GM21423 (cell line): ENCODE results near the gene SPATA25.
"Not testable (repeated sequence)": the region's sequence is repeated elsewhere in the genome, so short reads cannot be mapped to it uniquely, and the experiment has no call there.

Experiments
- ATAC-seq: cut with Tn5 transposase; IDR thresholded peaks from one replicate; pipeline ENCODE4 v1.9.1; 2021; ENCODE audit warnings: mild to moderate bottlenecking, moderate library complexity; ENCODE audit not compliant: unreplicated experiment

Gene SPATA25

GRCh38 chr20:45894797-45895196 is 7.4 kb upstream of the SPATA25 start:
- no peak for ATAC-seq

GRCh38 chr20:45893831-45894230 is 6.4 kb upstream of the SPATA25 start:
- ATAC-seq: no peak

- ATAC-seq: no peak
Measured at GRCh38 chr20:45892828-45893500, 5.5 kb upstream of the SPATA25 start.

GRCh38 chr20:45892049-45892825 is 4.8 kb upstream of the SPATA25 start:
- ATAC-seq: no peak

GRCh38 chr20:45890985-45891983 is 3.9 kb upstream of the SPATA25 start, which contains the start of the genes CTSA and NEURL2:
CTSA (plus strand) TSS chr20:45891335; CDS start chr20:45891569, 234 bp downstream.
NEURL2 (minus strand) TSS chr20:45891208; CDS start chr20:45890991, 217 bp downstream.
- peak; percentile 74 for ATAC-seq

GRCh38 chr20:45890077-45890984 is 2.9 kb upstream of the SPATA25 start:
- ATAC-seq: peak; percentile 14

- ATAC-seq: no peak
Measured at GRCh38 chr20:45888681-45889080, 1.3 kb upstream of the SPATA25 start.

- no peak for ATAC-seq
Measured at GRCh38 chr20:45886590-45887345, 654 bp downstream of the SPATA25 start.

GRCh38 chr20:45883100-45883469 is 4.3 kb downstream of the SPATA25 start:
- ATAC-seq: no peak

- no peak for ATAC-seq
Measured at GRCh38 chr20:45882469-45883099, 4.8 kb downstream of the SPATA25 start.

- ATAC-seq: peak; percentile 98
Measured at GRCh38 chr20:45880988-45881788, 6.2 kb downstream of the SPATA25 start, which contains the start of gene ZSWIM1. ZSWIM1 (plus strand) TSS chr20:45881227; CDS start chr20:45882593, 1,366 bp downstream.

GRCh38 chr20:45878076-45878761 is 9.2 kb downstream of the SPATA25 start:
- no peak for ATAC-seq

- ATAC-seq: no peak
Measured at GRCh38 chr20:45874576-45874975, 12.8 kb downstream of the SPATA25 start.

GRCh38 chr20:45874104-45874481 is 13.3 kb downstream of the SPATA25 start:
- ATAC-seq: not testable (repeated sequence)

- ATAC-seq: no peak
Measured at GRCh38 chr20:45873409-45874103, 13.9 kb downstream of the SPATA25 start.

GRCh38 chr20:45872626-45873025 is 14.8 kb downstream of the SPATA25 start:
- no peak for ATAC-seq

GRCh38 chr20:45867819-45868176 is 19.6 kb downstream of the SPATA25 start:
- no peak for ATAC-seq
